GM19438 (cell line): Measurements from ENCODE around the gene ABCB8.
"Not testable (repeated sequence)": the region's sequence is repeated elsewhere in the genome, so short reads cannot be mapped to it uniquely, and the experiment has no call there.

Experiments used
- ATAC-seq: cut with Tn5 transposase; IDR thresholded peaks from one replicate; pipeline ENCODE4 v1.9.1; 2021; ENCODE audit warnings: low read depth; ENCODE audit not compliant: unreplicated experiment

The ABCB8 gene

DNA sequence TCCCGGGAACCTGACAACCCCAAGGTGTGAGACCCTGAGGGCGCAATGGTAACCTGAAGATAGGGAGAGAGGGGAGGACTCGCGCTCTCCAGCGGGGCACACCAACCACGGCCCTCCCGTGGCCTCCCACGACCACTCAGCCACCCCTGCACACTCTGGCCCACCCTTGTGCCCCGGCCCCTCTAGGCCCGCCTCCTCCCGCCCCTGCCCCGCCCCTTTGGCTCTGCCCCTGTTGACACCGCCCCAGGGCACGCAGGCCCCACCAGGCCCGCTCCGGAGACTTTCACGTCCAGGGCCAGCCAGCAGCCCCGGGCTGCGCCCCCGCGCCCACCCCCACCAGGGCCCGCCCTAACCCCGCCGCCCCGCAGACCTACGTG, 14.9 kb upstream of the ABCB8 start:
- no peak for ATAC-seq

- ATAC-seq, result no peak
These were observed 14.3 kb upstream of the ABCB8 start for GRCh38 chr7:151013733-151014497.

DNA sequence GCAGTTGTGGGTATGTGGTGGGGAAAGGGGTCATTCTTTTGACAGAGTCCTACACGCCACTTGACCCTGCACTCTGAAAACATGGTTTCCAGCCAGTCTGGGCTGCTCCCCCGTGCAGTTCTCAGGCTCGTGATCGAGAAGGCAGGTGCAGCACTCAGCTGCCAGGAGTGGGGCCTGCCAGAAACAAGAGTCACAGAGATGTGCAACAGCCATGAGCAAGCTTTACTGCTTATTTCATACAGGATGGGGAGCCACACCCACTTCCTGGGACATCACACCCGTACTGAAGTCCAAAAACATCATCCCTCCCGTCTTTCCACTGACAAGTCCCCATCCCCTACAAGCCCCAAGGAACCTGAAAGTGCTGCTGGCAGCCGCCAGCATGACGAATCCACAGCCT, 13.3 kb upstream of the ABCB8 start:
- ATAC-seq, result no peak

DNA sequence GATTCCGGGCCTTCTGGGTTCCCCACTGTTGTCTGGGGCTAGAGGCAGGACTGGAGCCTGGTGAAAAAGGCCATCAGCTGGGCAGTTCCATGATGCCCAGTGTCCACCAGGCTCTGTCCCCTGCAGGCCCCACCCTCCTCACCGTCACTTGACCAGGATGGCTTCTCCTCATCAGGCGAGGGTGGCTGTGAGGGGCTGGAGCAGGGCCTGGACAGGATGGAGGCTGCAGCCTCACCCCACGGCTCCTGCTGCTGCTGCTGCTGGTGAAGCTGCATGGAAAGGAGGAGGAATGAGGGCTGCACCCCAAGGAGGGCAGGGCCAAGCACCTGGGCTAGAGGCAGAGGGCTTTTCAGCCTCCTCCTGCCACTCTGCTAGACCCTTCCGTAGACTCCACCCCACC, 12.3 kb upstream of the ABCB8 start:
- ATAC-seq, result no peak

GRCh38 chr7:151016505-151016904, 11.7 kb upstream of the ABCB8 start:
- no peak for ATAC-seq

DNA sequence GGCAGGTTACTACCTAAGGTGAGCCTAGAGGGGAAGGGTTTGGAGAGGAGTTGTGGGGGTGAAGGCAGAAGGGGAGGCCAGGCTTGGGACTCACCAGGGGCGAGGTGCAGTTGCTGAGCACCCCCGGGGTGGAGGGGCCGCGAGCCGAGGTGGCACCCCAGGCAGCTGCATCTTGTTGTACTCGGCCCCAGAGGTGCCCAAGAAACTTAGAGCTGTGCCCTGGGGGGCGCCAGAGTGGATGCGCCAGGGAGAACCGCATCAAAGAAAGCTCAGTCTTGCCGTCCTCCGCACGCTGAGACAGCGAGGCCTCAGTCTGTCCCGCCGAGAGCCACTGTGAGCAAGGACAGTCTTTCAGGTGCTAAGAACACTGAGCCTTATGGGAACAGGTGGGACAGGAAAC, 11.3 kb upstream of the ABCB8 start:
- no peak for ATAC-seq

- ATAC-seq, result no peak
These were observed 10.8 kb upstream of the ABCB8 start for GRCh38 chr7:151017370-151017952.

GRCh38 chr7:151017953-151018420, 10.3 kb upstream of the ABCB8 start:
- ATAC-seq, result peak; percentile 54

- ATAC-seq, result peak; percentile 10
These were observed 9.7 kb upstream of the ABCB8 start for GRCh38 chr7:151018421-151019129.

DNA sequence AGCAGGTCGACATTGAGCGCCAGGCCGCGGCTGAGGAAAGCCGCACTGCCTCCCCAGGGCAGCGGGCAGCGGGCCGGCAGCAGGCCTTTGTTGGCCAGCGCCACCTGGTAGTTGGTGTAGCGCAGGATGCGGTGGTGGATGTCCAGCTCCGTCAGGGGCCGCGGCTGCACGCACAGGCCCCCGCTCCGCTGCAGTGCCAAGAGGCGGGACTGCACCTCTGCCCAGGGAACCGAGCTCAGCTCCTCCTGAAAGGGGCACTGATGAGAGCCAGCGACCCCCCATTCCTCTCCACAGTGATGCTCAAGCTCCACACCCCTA, 9.2 kb upstream of the ABCB8 start:
- no peak for ATAC-seq

- ATAC-seq, result no peak
These were observed 8.0 kb upstream of the ABCB8 start for GRCh38 chr7:151020231-151020630.

DNA sequence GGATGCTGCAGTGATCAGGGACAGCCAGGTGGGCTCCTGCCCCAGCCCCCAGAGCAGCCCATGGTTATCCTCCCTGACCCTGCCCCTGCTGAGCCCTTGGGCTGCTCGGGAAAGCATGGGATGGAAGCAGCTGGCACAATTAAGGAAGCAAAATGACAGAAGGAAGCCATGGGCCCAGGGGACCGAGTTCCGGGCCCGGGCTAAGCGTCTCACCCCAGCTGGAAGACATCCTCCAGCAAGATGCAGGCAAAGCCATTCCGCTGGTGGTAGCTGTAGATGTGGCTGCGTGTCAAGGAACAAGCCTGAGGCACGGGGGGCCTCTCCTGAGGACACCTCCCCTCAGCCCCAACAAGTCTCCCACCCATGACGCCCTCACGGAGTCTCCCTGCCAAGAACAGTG, 5.0 kb upstream of the ABCB8 start:
- ATAC-seq, result no peak

GRCh38 chr7:151024435-151025056, 3.7 kb upstream of the ABCB8 start, which contains the start of gene ATG9B:
ATG9B (minus strand) TSS chr7:151024494; CDS start chr7:151024423, 71 bp downstream.
- no peak for ATAC-seq

DNA sequence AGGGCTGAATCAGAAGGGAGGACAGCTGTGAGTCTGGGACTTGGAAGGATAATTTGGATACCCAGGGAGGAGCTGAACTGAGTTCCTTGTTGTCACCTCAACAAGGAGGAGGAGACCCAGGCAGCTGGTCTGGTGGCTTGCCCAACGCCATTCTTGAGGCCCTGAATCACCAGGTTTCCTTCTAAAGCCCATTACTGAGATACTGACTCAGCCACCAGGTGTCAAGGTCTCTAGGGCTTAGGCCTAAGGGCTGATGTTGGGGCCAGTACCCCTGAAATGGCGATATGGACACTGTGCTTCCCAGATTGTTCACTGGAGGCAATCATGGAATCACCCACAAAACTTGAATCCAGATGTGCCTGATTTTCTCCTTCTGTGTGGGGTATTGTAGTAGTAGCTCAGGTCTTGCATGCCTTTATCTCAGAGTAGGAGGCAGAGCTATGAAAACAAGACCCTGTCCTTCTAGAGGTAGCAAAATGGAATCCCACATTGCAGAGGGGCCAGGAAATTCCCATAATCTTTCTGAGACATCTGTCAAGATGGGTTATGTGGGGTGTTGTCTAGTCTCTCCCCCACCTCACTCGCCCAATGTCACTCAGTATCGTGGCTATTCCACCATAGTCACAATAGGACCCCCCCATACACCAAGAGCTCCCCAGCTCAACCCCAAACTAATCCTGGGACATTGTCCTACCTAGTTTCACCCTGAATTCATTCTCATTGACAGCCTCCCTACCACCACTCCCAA, 2.2 kb upstream of the ABCB8 start:
- ATAC-seq, result no peak

DNA sequence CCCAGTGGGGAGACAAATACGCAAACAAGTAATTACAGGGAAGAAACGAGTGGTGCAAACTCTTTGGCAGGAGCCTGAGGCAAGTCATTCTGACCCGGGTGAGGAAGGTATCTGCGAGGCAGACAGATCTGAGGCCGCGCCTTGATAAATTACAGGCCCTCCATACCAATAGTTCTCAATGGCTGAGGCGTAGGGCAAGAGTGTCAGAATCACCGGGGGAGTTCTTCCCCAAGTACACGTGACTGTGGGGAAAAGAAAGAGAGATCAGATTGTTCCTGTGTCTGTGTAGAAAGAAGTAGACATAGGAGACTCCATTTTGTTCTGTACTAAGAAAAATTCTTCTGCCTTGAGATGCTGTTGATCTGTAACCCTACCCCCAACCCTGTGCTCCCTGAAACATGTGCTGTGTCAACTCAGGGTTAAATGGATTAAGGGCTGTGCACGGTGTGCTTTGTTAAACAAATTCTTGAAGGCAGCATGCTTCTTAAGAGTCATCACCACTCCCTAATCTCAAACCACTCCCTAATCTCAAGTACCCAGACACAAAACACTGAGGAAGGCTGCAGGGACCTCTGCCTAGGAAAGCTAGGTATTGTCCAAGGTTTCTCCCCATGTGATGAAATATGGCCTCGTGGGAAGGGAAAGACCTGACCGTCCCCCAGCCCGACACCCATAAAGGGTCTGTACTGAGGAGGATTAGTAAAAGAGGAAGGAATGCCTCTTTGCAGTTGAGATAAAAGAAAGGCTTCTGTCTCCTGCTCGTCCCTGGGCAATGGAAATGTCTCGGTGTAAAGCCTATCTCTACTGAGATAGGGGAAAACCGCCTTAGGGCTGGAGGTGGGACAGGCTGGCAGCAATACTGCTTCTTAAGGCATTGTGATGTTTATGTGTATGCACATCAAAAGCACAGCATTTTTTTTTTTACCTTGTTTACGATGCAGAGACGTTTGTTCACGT, 1.2 kb upstream of the ABCB8 start:
- ATAC-seq, result not testable (repeated sequence)

DNA sequence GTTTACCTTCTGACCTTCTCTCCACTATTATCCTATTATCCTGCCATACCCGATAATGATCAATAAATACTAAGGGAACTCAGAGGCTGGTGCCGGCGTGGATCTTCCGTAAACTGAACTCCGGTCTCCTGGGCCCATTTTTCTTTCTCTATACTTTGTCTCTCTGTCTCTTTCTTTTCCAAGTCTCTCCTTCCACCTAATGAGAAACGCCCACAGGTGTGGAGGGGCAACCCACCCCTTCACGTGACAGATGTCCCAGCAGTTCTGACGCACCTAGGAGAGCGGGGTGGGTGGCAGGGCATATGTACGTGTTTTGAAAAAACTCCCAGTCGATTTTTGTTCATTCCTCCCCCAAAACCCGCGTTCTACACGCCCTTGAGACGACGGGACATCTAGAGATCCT, 521 bp upstream of the ABCB8 start:
- ATAC-seq, result peak; percentile 13

GRCh38 chr7:151028948-151029501, 775 bp downstream of the ABCB8 start:
- ATAC-seq, result no peak

DNA sequence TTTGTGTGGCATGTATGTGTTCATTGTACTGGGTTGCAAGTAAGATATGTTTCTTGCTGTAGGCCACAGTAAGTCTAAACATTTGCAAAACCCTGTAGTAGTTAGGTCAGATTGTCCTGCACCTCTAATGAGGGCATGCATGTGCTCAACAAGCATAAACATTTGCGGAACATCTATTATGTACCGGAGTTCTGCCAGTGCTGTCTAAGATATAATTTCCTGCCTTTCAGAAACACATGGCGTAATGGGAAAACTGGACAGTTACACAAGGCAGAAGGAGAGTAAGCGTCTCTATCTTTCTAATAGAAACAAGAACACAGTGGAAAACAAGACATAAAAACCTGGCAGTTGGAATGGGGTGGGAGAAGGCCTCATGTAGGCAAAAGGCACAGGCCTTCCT, 2.8 kb downstream of the ABCB8 start:
- ATAC-seq, result no peak
